ENCODE results near the gene SLC6A6. TPM values are rescaled to one million over a fixed set of nuclear protein-coding genes. Genes with fewer than 3 reads are reported as not detected.

The SLC6A6 gene
- total RNA-seq, 2 donors from 2014 or later, result 43.1 to 56.5 TPM

- Histone ChIP-seq H3K4me3 (ENCODE audit: low read length) (no peak overlapping the region), H3K27ac (ENCODE audit: low read depth, low read length) (no peak overlapping the region), H3K36me3 (ENCODE audit: control insufficient read depth, insufficient read depth, low read length) (peaks cover 48% of the 10 kb centered on the region), H3K4me1 (ENCODE audit: control insufficient read depth, insufficient read depth, low read length) (no peaks in the 10 kb centered on the region), H3K27me3 (ENCODE audit: control insufficient read depth, insufficient read depth, low read length, poor library complexity, severe bottlenecking) (no peaks in the 10 kb centered on the region), H3K9ac (ENCODE audit: extremely low read depth, low read length, poor library complexity, severe bottlenecking) (no peak overlapping the region), H3K9me3 (ENCODE audit: control insufficient read depth, low read length) (peaks cover 9% of the 10 kb centered on the region)
- Mint-ChIP-seq H3K4me1 (no peaks in the 10 kb centered on the region), H3K27ac (no peak overlapping the region), H3K27me3 (ENCODE audit: insufficient read depth) (no peaks in the 10 kb centered on the region), H3K4me3 (no peak overlapping the region), H3K36me3 (ENCODE audit: low read depth) (peaks cover 73% of the 10 kb centered on the region), H3K9me3 (peaks cover 7% of the 10 kb centered on the region)
- TF ChIP-seq, protein P1, sequence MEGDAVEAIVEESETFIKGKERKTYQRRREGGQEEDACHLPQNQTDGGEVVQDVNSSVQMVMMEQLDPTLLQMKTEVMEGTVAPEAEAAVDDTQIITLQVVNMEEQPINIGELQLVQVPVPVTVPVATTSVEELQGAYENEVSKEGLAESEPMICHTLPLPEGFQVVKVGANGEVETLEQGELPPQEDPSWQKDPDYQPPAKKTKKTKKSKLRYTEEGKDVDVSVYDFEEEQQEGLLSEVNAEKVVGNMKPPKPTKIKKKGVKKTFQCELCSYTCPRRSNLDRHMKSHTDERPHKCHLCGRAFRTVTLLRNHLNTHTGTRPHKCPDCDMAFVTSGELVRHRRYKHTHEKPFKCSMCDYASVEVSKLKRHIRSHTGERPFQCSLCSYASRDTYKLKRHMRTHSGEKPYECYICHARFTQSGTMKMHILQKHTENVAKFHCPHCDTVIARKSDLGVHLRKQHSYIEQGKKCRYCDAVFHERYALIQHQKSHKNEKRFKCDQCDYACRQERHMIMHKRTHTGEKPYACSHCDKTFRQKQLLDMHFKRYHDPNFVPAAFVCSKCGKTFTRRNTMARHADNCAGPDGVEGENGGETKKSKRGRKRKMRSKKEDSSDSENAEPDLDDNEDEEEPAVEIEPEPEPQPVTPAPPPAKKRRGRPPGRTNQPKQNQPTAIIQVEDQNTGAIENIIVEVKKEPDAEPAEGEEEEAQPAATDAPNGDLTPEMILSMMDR (conservative IDR thresholded peaks at IDR 0.05), result no peak
- DNase-seq, result no peak
- 94 to 100% methylated on average over 3 of the region's 3 CpGs for WGBS, 2 experiments (ENCODE audit: insufficient coverage in 1 of 2, insufficient read length in 1 of 2)
Measured at GRCh38 chr3:14450506-14450905, 48.1 kb downstream of the SLC6A6 start.

GRCh38 chr3:14450922-14451606, 48.7 kb downstream of the SLC6A6 start:
- Histone ChIP-seq H3K36me3 (ENCODE audit: control insufficient read depth, insufficient read depth, low read length) (peaks cover 47% of the 10 kb centered on the region), H3K4me3 (ENCODE audit: low read length) (no peak overlapping the region)

DNA sequence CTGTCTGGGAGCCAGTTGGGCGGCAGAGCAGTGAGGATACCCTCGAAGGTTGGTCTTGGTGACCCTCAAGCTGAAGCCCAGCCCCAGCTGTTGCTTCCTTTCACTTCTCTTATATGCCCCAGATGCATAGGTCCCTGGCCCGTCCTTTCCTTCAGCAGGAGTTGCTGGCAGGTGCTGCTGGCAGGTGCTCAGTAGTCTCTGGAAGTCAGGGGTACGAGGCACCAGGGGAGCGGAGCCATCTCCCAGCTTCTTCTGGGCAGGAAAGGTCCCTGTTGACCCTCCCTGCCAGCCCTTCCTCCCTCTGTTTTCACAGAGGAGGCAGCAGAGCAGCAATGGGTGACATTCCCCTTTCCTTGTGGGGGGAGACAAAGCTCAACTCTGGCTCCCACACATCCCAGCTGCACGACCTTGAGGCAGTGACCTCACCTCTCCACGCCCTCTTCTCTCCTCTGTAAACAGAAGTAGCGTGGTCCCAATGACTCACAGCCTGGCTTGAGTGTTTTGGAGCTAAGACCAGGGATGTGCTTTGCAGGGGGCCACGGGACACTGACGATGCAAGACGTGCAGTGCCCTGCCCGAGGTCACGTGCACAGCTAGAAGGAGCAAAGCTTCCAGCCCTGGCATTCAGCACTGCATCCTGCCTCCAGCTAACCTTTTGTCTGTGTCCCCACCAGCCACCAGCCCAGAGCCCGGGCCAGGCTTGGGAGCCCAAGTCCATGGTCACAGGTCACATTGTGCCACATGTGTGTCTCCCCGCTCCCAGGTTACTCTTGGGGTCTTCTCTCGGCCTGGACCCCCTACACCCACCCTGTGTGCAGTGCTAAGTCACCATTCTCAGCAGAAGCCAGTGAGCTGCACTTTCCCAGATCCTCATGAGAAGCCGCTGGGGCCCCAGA, 49.7 kb downstream of the SLC6A6 start:
- no peak for DNase-seq
- Mint-ChIP-seq H3K36me3 (ENCODE audit: low read depth) (peaks cover 59% of the 10 kb centered on the region), H3K27me3 (ENCODE audit: insufficient read depth) (no peaks in the 10 kb centered on the region), H3K4me1 (no peaks in the 10 kb centered on the region), H3K27ac (no peak overlapping the region), H3K9me3 (peaks cover 7% of the 10 kb centered on the region), H3K4me3 (no peak overlapping the region)
- H3K27ac ChIP-seq (ENCODE audit: low read depth, low read length), result peak overlapping the region; percentile 90
- H3K9me3 ChIP-seq (ENCODE audit: control insufficient read depth, low read length), result peaks cover 9% of the 10 kb centered on the region
- WGBS, 2 experiments (ENCODE audit: insufficient coverage in 1 of 2, insufficient read length in 1 of 2), result 93 to 98% methylated on average over 4 to 17 of the region's 17 CpGs
- TF ChIP-seq, protein P1 (conservative IDR thresholded peaks at IDR 0.05), result no peak
- H3K4me3 ChIP-seq (ENCODE audit: low read length), result no peak overlapping the region
- H3K36me3 ChIP-seq (ENCODE audit: control insufficient read depth, insufficient read depth, low read length), result peaks cover 40% of the 10 kb centered on the region
- H3K9ac ChIP-seq (ENCODE audit: extremely low read depth, low read length, poor library complexity, severe bottlenecking), result no peak overlapping the region
- H3K27me3 ChIP-seq (ENCODE audit: control insufficient read depth, insufficient read depth, low read length, poor library complexity, severe bottlenecking), result no peaks in the 10 kb centered on the region
- no peaks in the 10 kb centered on the region for H3K4me1 ChIP-seq (ENCODE audit: control insufficient read depth, insufficient read depth, low read length)

More at GRCh38 chr3:14450922-14451606, 48.7 kb downstream of the SLC6A6 start:
- Histone ChIP-seq H3K4me1 (ENCODE audit: control insufficient read depth, insufficient read depth, low read length) (no peaks in the 10 kb centered on the region), H3K27me3 (ENCODE audit: control insufficient read depth, insufficient read depth, low read length, poor library complexity, severe bottlenecking) (no peaks in the 10 kb centered on the region), H3K9me3 (ENCODE audit: control insufficient read depth, low read length) (peaks cover 9% of the 10 kb centered on the region), H3K27ac (ENCODE audit: low read depth, low read length) (no peak overlapping the region), H3K9ac (ENCODE audit: extremely low read depth, low read length, poor library complexity, severe bottlenecking) (no peak overlapping the region)
- 95 to 96% methylated on average over 2 to 5 of the region's 5 CpGs for WGBS, 2 experiments (ENCODE audit: insufficient coverage in 1 of 2, insufficient read length in 1 of 2)
- Mint-ChIP-seq H3K4me3 (no peak overlapping the region), H3K36me3 (ENCODE audit: low read depth) (peaks cover 68% of the 10 kb centered on the region), H3K27me3 (ENCODE audit: insufficient read depth) (no peaks in the 10 kb centered on the region), H3K9me3 (peaks cover 7% of the 10 kb centered on the region), H3K27ac (no peak overlapping the region), H3K4me1 (no peaks in the 10 kb centered on the region)
- DNase-seq, result no peak
- TF ChIP-seq, protein P1 (conservative IDR thresholded peaks at IDR 0.05), result no peak

All from endodermal cell (in vitro differentiated cells).